ENCODE measurements around the gene ZNF335.

Gene ZNF335

GRCh38 chr20:45976086-45976485 lies 4.1 kb upstream of the ZNF335 start:
- DNase-seq (ENCODE audit: insufficient read length, low spot score), result no peak
- no peak for TF ChIP-seq CTCF (IDR thresholded peaks at IDR 0.05; ENCODE audit: insufficient read depth, missing control alignments)
- FAIRE-seq, result no peak

- no peak for DNase-seq (ENCODE audit: insufficient read length, low spot score)
- TF ChIP-seq CTCF (IDR thresholded peaks at IDR 0.05; ENCODE audit: insufficient read depth, missing control alignments), result no peak
- no peak for FAIRE-seq
Measured at GRCh38 chr20:45975686-45976085, 3.7 kb upstream of the ZNF335 start.

- FAIRE-seq (no peak), DNase-seq (ENCODE audit: insufficient read length, low spot score) (no peak)
- TF ChIP-seq CTCF (IDR thresholded peaks at IDR 0.05; ENCODE audit: insufficient read depth, missing control alignments), result no peak
Measured at GRCh38 chr20:45974896-45975565, 3.0 kb upstream of the ZNF335 start.

GRCh38 chr20:45972500-45973183 lies 639 bp upstream of the ZNF335 start:
- FAIRE-seq, result no peak
- TF ChIP-seq CTCF (IDR thresholded peaks at IDR 0.05; ENCODE audit: insufficient read depth, missing control alignments), result no peak
- no peak for DNase-seq (ENCODE audit: insufficient read length, low spot score)

GRCh38 chr20:45971425-45971674 lies 653 bp downstream of the ZNF335 start:
- DNase-seq (ENCODE audit: insufficient read length, low spot score), result no peak
- FAIRE-seq, result no peak
- TF ChIP-seq CTCF (IDR thresholded peaks at IDR 0.05; ENCODE audit: insufficient read depth, missing control alignments), result no peak

- DNase-seq (ENCODE audit: insufficient read length, low spot score), result no peak
- no peak for FAIRE-seq
- TF ChIP-seq CTCF (IDR thresholded peaks at IDR 0.05; ENCODE audit: insufficient read depth, missing control alignments), result no peak
Measured at GRCh38 chr20:45970646-45971424, 1.2 kb downstream of the ZNF335 start.
